Suppressor macrophage treated with lipopolysaccharide for 1 hour (primary cell): ENCODE results near the gene SPATA6L.

Source experiments
- DNase-seq, 3 donors: peaks; one replicate each; pipeline ENCODE4 v3.0.0-alpha.2; 2020 to 2022

Gene SPATA6L

GRCh38 chr9:4581861-4582565, 84.3 kb downstream of the SPATA6L start:
- no peak for DNase-seq

DNA sequence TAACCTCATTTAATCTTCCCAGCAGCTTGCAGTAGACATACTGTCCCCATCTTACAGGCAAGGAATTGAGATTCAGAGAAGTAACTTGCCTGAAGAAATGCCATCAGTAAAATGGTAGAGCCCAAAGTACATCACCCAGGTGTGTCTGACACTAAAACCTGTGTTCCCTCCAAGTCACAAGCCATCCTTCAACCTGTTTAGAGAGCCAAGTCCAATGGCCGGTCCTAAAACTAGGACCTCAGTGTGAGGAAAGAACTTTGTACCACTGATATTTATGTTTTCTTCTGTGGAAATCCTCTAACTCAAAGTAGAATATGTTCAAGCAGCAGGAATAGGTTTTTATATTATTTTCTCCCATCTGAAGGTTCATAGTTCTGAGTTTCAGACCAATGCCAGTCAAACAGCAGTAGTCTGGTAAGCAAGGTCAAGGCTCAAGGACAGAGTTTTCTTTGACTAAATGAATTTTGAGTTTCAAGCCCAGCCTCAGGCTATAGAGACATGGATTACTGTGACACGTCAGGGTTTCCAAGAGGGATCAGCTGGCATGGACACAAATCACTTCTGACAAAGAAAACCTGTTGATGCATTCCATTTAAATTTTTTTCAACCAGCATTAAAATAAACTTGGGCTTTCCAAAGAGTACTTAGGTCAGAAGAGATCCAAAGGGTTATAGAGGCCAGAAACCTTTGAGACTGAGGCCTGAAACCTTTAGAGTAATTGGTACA, 85.1 kb downstream of the SPATA6L start:
- DNase-seq, result no peak

GRCh38 chr9:4579001-4579400, 87.3 kb downstream of the SPATA6L start:
- DNase-seq, result no peak

GRCh38 chr9:4576448-4576847, 89.8 kb downstream of the SPATA6L start:
- DNase-seq, result no peak

DNA sequence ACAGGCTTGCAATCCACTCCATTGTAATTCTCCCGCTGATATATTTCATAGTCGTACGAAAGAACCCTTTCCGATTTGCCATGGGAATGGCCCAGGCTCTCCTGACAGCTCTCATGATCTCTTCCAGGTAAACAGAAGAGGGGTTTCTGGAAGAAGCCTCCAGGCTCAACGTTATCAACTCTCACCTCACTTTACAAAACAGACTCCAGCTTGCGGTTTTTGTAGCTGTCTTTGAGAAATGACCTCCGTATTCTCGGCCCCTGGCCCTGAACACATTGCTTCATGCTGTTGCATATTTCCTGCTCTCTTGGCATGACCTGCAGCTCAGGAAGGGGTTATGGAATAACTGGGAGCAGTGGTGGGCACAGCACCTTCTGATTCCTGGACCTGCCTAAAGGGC, 90.3 kb downstream of the SPATA6L start:
- no peak for DNase-seq

- no peak for DNase-seq
Observed at GRCh38 chr9:4574657-4575243, 91.5 kb downstream of the SPATA6L start.

- no peak for DNase-seq
Observed at GRCh38 chr9:4573634-4574389, 92.5 kb downstream of the SPATA6L start.

DNA sequence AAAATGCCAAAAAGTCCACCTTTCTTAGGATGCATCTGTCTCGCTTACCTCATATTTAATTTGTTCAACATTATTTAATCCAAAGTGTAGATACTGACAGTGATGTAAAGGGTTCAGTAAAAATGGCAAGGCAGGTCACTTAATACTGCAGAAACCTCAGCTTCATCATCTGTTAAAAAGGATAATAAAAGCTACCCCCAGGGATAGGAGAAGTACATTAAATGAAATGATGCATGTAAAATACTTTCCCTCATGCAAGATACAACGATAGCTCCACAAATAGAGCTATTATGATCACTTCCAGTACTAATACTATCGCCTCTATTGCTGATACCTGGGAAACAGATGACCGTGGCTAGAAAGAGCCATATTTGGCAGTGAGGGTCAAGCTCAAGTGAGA, 93.1 kb downstream of the SPATA6L start:
- DNase-seq, result no peak

DNA sequence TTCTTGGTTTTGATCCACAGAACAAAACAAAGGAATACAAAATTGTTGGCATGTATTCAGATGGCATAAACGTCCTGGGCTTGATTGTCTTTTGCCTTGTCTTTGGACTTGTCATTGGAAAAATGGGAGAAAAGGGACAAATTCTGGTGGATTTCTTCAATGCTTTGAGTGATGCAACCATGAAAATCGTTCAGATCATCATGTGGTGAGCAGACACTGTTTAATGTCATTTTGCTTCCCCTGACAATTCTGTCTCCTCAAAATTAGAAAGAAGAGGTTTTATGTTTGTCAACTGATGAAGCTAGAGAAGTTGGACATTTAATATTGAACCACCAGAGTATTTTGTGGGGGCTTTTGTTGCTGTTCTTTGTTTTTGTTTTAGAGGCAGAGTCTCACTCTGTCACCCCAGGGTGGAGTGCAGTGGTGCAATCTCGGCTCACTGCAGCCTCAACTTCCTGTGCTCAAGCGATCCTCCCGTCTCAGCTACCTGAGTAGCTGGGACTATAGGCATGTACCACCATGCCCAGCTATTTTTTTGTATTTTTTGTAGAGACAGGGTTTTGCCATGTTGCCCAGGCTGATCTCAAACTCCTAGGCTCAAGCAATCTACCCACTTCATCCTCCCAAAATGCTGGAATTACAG, 94.0 kb downstream of the SPATA6L start:
- DNase-seq, result no peak

DNA sequence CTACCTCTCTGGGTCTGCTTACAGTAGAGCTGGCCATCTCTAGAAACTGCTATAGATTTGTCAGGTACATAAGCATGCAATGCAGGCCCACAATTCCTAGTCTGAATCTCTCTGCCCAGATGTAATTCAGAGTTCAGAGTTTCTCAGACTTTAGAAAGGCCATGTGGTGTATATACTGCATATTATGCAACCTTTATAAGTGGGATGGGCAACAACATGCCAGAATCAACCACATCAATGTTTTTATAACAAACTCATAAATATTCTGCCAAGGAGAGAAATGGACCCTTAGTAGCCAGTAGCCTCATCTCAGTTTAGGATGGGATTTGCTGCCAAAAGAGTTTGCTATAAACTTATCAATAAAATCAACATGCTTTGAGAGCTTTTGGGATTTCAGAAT, 97.2 kb downstream of the SPATA6L start:
- no peak for DNase-seq

GRCh38 chr9:4567601-4568000, 98.7 kb downstream of the SPATA6L start:
- peak in 1 of 3 donors; percentile 4 for DNase-seq

GRCh38 chr9:4566806-4567205, 99.5 kb downstream of the SPATA6L start:
- no peak for DNase-seq

DNA sequence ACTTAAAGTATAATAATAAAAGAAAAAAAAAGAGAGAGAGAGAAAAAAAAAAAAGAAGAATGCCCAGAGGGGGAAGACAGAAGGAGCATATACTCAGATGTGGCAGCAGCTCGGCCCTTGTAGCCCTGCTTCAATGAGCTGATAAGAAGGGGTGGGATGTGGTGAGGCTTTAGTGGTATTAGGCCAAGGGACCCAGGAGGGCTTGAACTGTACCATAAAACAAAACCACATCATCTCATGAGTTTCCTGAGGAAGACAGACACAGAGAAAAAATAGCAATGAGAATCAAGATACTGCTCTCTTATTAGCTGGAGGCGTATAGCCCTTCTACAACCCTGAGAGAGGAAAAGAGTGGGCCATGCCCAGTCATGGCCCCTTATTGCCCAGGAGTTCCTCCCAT, 103.2 kb downstream of the SPATA6L start:
- DNase-seq, result no peak

DNA sequence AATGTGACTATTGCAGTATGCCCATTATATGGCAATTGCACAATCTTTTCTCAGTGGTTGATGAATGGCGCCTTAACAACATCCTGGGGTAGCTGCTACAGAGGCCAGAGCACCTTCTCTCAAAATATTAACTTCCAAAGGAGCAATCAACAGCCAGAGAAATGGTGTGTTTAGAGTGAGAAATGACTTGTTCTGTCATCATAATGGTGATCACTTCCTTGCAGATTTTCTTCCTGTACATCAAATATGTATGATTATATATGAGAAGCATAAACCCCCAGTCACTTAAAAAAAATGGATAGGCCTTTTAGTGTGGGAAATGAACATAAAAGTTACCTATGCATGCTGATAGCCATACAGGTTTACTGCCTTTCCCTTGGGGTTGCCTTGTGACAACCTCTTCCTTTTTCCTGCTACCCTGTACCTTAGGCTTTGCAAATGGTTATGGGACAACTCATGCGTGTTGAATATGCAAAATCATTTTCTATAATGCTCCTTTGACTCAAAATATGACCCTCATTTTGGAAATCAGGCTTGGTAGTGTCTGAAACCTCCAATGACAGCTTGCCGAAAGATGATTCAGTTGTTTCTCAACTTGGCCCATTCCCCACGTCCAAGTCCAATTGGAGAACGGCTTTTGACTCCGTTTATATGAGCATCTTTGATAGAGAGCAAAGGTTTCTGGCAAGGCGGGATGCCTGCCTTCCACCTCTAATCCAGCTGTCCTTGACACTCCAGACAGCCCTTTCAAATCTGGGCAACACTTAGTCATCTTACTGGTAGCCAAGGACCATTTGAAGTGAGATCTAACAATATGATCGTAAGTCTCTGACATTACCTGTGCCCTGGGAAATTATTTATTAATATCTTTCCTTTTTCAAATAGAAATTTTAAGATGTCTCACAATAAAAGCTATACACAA, 106.8 kb downstream of the SPATA6L start:
- DNase-seq, result no peak

DNA sequence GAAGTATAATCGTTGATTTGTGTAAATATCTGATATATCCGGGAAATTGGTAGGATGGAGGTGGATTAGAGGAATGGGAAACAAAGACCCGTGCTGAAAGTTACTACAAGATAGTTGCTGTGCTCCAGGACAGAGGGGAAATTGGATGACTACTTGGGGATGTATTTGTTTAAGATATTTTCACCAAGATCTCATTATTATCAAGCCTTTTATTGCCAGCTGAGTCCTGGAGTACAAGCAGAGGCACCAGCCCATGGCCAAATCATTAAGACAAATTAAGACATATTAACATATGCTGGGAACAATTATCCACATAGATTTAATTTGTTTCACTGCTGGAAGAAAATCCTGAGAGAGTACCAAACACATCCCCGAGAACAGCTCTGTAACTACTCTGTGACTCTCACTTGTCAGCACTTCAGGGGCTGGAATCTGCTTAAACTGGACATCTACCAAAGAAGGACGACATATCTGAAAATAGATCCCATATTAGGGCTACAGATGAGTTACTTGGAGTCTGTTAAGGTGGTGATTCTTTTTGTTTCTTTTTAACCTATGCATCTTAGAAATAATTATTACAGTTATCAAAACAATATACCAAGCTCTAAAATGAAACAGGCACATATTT, 107.8 kb downstream of the SPATA6L start:
- no peak for DNase-seq

GRCh38 chr9:4555236-4555635, 111.0 kb downstream of the SPATA6L start:
- DNase-seq, result no peak

DNA sequence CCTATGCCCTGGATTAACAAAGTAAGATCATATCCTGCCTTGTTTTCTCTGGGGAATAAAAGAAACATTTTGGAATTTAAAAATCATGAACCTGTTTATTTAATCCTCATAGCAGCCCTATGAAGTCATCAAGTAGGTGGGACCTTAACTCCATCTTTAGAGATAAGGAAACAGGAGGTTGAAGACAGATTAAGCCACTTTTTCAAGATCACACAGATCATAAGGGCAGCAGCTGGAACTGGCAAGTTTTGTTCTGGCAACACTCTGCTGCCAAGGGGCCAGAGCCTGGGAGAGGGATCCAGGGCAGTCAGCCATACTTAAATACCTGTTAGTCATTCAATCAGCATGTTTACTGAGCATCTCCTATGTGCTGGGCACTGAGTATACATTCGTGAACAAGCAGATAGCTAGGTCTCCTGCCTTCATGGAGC, 112.3 kb downstream of the SPATA6L start:
- no peak for DNase-seq

DNA sequence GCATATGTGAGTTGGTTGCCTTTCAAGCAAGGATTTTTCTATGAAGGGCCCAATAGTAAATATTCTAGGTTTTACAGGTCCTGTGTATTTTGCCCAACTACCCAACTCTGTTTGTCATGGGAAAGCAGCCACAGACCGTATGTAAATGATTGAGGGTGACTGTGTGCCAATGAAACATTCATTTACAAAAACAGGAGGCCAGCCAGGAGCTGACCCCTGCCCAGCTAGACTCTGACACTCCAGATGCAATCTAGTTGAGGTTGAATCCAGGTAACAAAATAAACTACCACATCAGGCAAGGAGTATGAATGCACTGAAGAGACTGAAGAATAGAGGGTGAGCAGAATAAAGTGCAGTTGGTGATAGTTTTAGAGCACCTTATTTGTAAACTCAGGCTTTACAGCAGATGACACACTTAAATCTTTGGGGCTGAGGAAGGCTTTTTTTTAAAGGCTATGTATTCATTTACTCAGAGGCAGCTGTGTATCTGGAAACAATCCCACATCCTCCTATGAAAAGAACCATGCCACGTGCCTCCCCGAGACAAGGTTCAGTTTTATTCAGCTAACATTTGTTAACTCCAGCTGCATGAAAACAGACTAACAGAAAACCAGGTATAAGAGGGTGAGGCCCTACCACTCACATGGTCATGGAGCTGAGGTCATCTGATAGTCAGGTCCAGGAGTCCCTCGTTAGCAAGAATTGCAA, 115.3 kb downstream of the SPATA6L start:
- no peak for DNase-seq

DNA sequence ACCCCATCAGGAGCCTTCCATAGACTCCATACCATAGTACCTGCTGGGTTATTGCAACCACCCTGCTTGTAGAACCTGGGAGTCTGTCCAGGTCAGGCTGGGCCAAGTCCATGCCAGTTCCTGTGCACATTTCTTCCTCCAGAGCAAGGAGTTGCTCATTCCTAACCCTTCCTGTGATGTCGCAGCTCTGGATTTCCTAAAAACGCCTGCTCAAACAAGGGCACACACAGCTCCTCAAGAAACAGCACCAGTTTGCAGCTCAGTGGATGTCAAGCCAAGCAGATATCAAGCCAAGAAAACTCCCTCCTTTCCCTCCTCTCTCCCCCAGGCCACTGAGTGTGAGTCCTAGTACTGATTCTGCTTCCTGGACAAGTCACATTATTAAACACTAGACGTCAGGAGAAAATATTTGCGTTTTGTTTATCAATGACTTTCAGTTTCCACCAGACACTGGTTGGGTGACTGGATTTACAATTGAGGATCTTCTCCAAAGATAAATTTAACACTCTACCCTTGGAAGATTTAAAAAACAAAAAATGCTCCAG, 116.5 kb downstream of the SPATA6L start:
- DNase-seq, result no peak
